Neural progenitor cell (in vitro differentiated cells): Measurements from ENCODE around the gene ACOT2.

Source experiments
- CTCF ChIP-seq: fragments of 200-600 bp; sonication (generic); IDR thresholded peaks from 2 replicates; pipeline ENCODE4 v1.5.1; 2017; ENCODE audit warnings: antibody characterized with exemption, mild to moderate bottlenecking
- EZH2 ChIP-seq: fragments of 200-600 bp; sonication (generic); IDR thresholded peaks from 2 replicates; pipeline ENCODE4 v1.6.1; 2017; ENCODE audit warnings: antibody characterized with exemption, mild to moderate bottlenecking, moderate library complexity
- EZH2phosphoT487 ChIP-seq: fragments of 200-600 bp; sonication (generic); IDR thresholded peaks from 2 replicates; pipeline ENCODE4 v1.6.1; 2017; ENCODE audit warnings: antibody characterized with exemption

GRCh38 chr14:73610687-73611086, 41.7 kb downstream of the ACOT2 start:
- TF ChIP-seq CTCF (no peak), EZH2 (no peak), EZH2phosphoT487 (no peak)
